ENCODE measurements around the gene TSHZ2.
"Not testable (repeated sequence)": the region's sequence is repeated elsewhere in the genome, so short reads cannot be mapped to it uniquely, and the experiment has no call there.

- TF ChIP-seq CTCF (IDR thresholded peaks at IDR 0.05; ENCODE audit: extremely low read depth in 1 of 2, insufficient read depth in 1 of 2, low read depth in 1 of 2, low read length in 2 of 2); EZH2 (IDR thresholded peaks at IDR 0.05; ENCODE audit: borderline replicate concordance, low read depth, low read length, severe bottlenecking); POLR2A (IDR thresholded peaks at IDR 0.05; ENCODE audit: low read depth, low read length); FOS (IDR thresholded peaks at IDR 0.05; ENCODE audit: borderline replicate concordance, insufficient read depth, low read length); POLR2AphosphoS5 (IDR thresholded peaks at IDR 0.05; ENCODE audit: insufficient read depth, low read depth, low read length); GATA2 (IDR thresholded peaks at IDR 0.05; ENCODE audit: insufficient read depth, insufficient read length, low read depth, low read length); MYC (IDR thresholded peaks at IDR 0.05; ENCODE audit: low read depth, low read length); MAX (IDR thresholded peaks at IDR 0.05; ENCODE audit: insufficient read depth, insufficient read length); JUN (IDR thresholded peaks at IDR 0.05; ENCODE audit: borderline replicate concordance, insufficient read depth, insufficient read length, low read depth): not testable (repeated sequence)
Observed at GRCh38 chr20:53413845-53414244, 441.7 kb downstream of the TSHZ2 start.
